Femur (tissue), 1 donor: ENCODE results near the gene NME9.

Experiments
- DNase-seq: peaks from one replicate; pipeline ENCODE4 v3.0.0-alpha.2; 2017

NME9 gene

DNA sequence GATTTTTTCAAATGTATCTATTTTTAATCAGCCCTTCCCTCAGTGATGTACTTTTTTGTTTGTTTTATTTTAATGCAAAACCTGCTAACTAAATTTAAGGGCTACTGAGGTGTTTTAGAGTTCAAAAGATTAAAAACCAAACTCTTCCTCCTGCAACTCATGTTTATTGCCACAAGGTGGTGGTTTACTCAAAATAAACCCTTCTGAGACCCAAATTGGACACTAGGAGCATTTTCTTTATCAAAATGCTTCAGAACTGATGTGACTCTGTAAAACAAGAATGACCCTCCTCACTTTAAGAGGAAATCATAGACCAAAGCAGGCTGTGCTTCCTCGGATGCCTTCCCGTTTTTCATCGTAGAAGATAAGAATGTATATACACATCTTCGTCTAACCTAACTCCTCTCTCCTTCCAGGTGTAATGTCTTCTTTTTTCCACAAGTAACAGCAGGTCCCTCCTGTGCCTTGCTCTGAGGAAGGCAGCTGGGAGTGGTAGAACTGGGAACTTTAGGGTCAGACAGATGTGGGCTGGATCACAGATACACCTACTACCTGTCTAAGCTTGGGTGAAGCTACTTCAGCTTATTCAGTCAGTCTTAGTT lies 2.9 kb upstream of the NME9 start:
- no peak for DNase-seq

GRCh38 chr3:138331143-138331894 lies 1.7 kb upstream of the NME9 start:
- DNase-seq = no peak

DNA sequence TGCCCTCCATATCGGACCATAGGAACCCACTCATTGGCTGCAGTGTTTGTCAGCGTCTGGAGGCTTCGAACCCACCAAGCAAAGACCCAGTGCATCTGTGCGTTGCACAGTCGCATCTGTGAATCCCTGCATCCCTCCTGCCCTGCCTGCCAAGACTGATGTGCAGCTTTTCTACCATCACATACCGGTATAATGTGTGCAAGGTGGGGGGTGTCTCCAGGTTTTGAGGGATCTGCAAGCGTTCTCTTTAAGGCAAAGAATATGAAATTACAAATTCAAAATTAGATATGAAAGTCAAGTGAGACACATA lies 288 bp upstream of the NME9 start:
- no peak for DNase-seq

DNA sequence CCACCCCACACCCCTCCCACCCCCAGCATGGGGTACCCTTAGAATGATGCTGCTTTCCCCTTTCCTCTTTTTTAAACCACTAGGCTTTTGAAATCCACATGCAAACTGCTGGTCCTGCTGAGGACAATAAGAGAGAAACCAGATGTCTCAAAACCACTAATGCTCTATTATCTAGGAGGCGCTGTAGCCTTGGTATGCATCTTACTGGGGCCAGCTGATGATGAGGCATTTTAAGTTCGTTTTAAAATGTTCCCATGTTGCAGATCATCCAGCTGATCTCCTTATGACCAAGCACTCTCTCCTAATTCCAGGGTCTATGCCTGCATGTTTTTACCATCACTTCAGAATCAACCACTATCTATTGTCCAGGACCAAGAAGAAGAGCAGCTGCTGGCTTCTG lies 1.3 kb downstream of the NME9 start:
- DNase-seq = no peak

DNA sequence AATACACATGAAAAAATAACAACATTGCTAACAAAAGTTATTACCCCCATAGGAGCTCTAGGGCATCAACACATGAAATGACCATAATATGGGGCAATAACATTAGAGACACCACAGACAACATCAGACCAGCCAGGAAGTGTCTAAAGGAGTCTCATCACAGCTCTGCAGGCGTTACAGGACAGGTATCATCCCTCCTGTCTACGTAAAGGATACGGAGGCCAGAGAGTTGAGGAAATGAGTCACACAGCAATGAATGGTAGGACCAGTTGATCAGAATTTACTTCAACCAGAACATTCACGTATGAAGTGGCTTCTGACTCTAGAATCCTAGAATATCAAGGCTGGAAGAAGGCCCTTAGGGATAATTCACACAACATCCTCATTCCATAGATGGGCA lies 1.8 kb downstream of the NME9 start:
- DNase-seq = no peak

GRCh38 chr3:138326866-138327595 lies 2.6 kb downstream of the NME9 start:
- DNase-seq = no peak

DNA sequence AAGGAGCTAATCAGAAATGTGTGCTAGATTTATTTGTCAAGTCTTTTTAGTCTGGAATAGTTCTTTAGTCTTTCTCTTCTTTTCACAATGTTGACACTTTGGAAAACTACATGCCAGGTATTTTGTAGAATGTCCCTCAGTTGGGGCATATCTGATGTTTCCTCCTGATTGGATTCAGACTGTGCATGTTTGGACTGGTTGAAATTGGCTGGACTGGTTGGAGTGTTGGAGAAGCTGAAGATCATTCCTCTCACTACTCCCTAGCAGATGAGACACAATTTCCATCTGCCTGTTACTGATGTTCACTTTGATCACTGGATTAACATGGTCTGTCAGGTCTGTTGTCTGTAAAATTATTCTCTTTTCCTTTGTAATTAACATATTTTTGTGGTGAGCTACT lies 3.7 kb downstream of the NME9 start:
- DNase-seq = no peak

DNA sequence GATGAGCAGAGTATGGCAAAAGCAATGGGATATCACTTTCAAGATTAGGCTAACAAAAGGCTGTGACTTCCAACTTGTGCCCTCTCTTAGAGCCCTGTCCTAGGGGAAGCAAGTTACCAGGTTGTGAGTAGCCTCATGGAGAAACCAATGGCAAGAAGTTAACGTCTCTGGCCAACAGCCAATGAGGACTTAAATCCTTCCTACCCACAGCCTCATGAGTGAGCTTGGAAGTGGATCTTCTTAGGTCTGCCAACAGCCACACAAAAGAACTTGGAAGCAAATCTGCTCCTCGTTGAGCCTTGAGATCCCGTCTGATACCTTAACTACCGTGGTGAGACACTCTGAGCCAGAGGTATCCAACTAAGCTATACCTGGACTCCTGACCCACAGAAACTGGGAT lies 5.7 kb downstream of the NME9 start:
- no peak for DNase-seq

GRCh38 chr3:138317687-138318086 lies 12.0 kb downstream of the NME9 start:
- no peak for DNase-seq

DNA sequence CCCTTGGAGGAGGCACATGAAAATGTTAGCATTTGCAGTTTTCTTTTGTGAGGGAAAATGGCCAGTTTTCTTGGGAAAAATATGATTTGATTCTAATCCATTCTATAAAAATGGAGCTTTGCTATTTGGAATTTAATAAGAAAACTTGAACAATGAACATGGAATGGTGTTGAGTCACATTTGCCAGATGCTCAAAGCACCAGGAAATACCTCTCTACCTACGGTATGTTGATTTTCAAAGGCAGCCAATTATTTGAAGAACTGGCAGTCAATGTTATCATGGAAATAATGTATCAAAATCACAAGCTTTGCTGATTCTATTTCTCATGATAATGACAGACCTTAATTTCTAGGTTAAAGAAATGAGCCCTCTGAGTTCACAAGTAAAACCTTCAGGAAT lies 14.9 kb downstream of the NME9 start:
- no peak for DNase-seq

GRCh38 chr3:138310494-138310893 lies 19.2 kb downstream of the NME9 start:
- DNase-seq = no peak

DNA sequence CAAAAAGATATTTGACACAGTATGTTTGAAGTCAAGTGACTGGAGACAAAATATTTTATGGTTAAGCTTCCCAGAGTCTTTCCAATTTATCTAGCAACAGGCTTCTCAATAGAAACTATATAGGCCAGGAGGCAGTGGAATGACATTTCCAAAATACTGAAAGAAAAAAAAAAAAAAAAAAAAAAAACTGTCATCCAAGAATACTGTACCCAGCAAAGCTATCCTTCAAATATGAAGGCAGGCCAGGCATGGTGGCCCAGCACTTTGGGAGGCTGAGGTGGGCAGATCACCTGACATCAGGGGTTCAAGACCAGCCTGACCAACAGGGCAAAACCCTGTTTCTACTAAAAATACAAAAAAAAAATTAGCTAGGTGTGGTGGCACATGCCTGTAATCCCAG lies 20.9 kb downstream of the NME9 start:
- no peak for DNase-seq

DNA sequence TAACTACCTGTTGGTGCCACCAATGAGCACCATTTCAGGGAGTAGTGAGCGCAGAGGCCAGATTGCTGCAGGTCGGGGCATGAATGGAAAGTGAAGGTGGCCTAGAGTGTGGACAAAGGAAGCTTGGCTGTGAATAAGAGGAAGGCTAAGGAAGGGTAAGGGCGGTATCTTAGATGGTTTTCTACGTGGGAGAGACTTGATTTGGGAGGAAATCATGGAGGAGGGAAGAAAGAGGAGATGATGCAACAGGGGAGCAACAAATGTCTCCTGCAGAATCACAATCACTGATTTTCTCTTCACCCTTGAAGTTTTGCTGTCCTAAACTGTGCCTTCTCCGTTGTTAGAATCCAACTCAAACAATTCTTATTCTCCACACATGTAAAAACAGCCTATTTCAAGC lies 21.8 kb downstream of the NME9 start:
- DNase-seq = no peak

GRCh38 chr3:138303474-138303873 lies 26.2 kb downstream of the NME9 start:
- DNase-seq = no peak

GRCh38 chr3:138300647-138301046 lies 29.0 kb downstream of the NME9 start:
- no peak for DNase-seq

- no peak for DNase-seq
Measured at GRCh38 chr3:138297876-138298275, 31.8 kb downstream of the NME9 start.

DNA sequence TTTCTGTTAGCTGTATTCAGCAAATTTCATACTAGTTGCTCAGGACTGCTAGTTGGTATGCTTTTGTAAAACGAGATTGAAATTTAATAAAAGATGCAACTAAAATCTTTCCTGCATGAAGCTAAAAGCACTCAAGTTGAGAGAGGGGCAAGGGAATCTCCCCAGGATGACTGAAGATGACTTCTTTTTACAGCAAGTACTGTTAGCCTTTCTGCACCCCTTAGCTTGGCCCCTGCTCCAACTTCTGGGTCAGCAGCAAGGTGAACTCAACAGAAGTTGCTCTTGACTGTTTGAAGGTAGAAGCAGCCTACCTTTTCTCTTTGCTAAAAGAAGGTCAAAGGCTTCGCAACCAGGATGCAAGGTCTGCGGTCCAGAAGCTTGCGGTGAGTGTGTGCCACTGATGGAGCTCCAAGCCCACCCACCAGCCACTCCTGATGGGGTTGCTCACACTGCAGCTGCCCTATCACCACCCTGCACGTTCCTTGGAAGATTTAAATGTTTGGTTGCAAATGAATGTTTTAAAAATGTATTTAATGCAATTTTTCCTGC lies 32.5 kb downstream of the NME9 start:
- no peak for DNase-seq

GRCh38 chr3:138296639-138297038 lies 33.0 kb downstream of the NME9 start:
- no peak for DNase-seq

DNA sequence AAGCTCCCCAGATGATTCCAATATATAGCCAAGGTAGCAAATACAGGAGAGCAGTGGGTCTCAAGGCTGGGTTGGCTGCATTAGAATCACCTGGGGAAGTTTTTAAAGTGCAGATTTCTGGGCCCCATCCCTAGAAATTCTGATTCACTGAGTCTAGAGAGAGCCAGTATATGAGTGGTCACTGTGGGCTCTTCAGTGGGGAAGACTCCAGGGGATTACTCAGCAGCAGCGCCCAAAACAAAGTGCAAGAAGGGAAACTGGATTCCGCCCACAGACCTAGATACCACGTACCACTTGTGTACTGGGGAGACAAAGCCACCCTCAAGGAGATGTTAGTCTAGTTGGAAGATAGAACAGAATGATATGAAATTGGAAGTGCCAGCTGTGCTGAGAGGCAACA lies 40.0 kb downstream of the NME9 start:
- no peak for DNase-seq

- DNase-seq = no peak
Measured at GRCh38 chr3:138289260-138289659, 40.4 kb downstream of the NME9 start.

GRCh38 chr3:138284957-138285477 lies 44.6 kb downstream of the NME9 start:
- no peak for DNase-seq

DNA sequence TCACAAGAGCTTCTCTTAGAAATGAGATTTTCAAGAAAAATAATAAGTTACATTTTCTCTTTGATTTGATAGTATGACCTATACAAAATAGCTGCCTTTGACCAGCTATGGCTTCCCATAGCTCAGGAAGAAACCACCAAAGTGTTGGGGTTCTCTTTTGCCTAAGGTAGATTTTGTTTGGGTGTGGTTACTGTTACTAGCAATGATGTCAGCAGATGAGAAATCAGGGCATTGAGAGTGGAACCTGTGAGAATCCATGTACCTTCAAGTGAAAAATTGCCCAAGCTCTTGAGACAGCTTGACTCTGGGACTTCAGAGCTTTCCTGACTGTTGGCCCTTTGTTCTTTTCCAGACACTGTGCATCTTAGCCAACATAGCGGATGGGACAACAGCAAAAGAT lies 45.6 kb downstream of the NME9 start:
- DNase-seq = no peak

DNA sequence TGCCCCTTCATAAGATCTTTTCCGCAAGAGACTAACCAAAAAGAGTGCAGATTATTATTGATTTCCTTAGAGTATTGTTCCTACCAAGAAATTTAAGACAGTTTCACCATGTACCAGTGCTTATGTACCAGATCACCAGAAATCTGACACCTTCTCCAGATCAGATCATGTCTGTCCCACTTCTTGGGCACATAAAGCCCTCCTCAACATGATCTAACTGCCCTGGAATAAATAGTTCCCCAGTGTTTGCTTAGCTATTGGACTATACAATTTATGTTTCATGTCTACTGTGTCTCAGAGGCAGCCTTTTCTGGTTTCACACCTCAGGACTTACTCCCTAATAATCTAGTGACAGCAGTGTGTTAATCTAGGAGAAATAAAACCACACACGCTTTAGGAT lies 46.8 kb downstream of the NME9 start:
- no peak for DNase-seq

DNA sequence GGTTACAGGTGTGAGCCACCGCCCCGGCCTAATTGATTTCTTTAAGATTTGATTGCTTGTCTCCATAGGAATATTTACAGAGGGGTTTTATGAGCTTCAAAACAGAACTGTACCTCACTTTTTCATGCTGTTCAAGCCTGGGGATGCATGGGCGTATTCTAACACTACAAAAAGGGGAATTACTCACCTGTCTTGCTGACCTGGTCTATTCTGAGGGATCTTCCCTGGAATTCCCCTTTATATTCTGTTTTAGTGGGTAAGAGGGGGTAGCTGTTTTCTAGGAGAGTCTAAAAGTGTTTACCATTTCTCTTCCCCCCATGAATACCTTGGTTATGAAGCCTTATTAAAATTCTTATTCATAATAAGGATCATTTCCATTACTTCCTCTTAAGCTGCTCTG lies 48.1 kb downstream of the NME9 start:
- no peak for DNase-seq
